ENCODE data around the gene CCDC14. TPM values are rescaled to one million over a fixed set of nuclear protein-coding genes. Genes with fewer than 3 reads are reported as not detected.

Gene CCDC14
- total RNA-seq, 1 experiment from 2014 or later, result 62.5 TPM

GRCh38 chr3:123883111-123883510 is 77.9 kb downstream of the CCDC14 start:
- H3K9me3 Mint-ChIP-seq, result peaks cover 2 to 8% of the 10 kb centered on the region in 2 experiments; a peak in 3 of 5 replicates
- peaks cover 0 to 4% (median 2%) of the 10 kb centered on the region in 3 experiments; a peak in 2 of 7 replicates for H3K36me3 Mint-ChIP-seq (ENCODE audit: insufficient read depth in 1 of 3, low read depth in 3 of 3)
- no peak overlapping the region for H3K9ac ChIP-seq (ENCODE audit: extremely low read depth, insufficient read length, low read length)
- H3K27ac ChIP-seq (ENCODE audit: insufficient read length, low read depth, low read length), result no peak overlapping the region
- TF ChIP-seq CTCF (conservative IDR thresholded peaks at IDR 0.05), result no peak
- no peak overlapping the region for H2BK20ac ChIP-seq (ENCODE audit: low read depth, low read length, poor library complexity, severe bottlenecking)
- no peak overlapping the region for H2BK120ac ChIP-seq (ENCODE audit: low read depth, low read length, poor library complexity, severe bottlenecking)
- no peak overlapping the region for H2AK5ac ChIP-seq (ENCODE audit: insufficient read length, low read length)
- H3K23me2 ChIP-seq (ENCODE audit: insufficient read length, low read depth, low read length, poor library complexity, severe bottlenecking), result peaks cover 13% of the 10 kb centered on the region
- no peak overlapping the region for H3K18ac ChIP-seq (ENCODE audit: insufficient read length, low read depth, low read length)
- WGBS (ENCODE audit: extremely low coverage, insufficient read length, low lambda C conversion rate), result no CpG with 5 or more reads among the region's 4 CpGs
- no peaks in the 10 kb centered on the region for H3K9me3 ChIP-seq (ENCODE audit: control insufficient read depth, low read depth, low read length)
- no peak for DNase-seq
- H3K4me1 Mint-ChIP-seq, result peaks cover 21 to 26% of the 10 kb centered on the region in 2 experiments
- no peak overlapping the region for H2BK12ac ChIP-seq (ENCODE audit: insufficient read length, low read depth, low read length)
- H4K5ac ChIP-seq (ENCODE audit: insufficient read length, low read depth, low read length), result no peak overlapping the region
- H4K8ac ChIP-seq (replicated peaks; ENCODE audit: insufficient read length, low read depth, low read length), result no peak overlapping the region
- no peak overlapping the region for H2BK15ac ChIP-seq (ENCODE audit: low read depth, low read length)
- no peak overlapping the region for H3K14ac ChIP-seq (ENCODE audit: insufficient read depth, low read length)
- H2AFZ ChIP-seq (ENCODE audit: low read length), result no peak overlapping the region
- H3K27me3 ChIP-seq (ENCODE audit: insufficient read depth, low read length), result peaks cover 4% of the 10 kb centered on the region; the same call in 1 of the 2 replicates
- H3K27ac Mint-ChIP-seq, result no peak overlapping the region
- no peak overlapping the region for H4K91ac ChIP-seq (ENCODE audit: insufficient read length, low read depth, low read length)
- no peak overlapping the region for H2BK5ac ChIP-seq (ENCODE audit: insufficient read length, low read length)
- H3K4me3 Mint-ChIP-seq, result peak overlapping the region; percentile 74 to 87
- no peaks in the 10 kb centered on the region for H4K20me1 ChIP-seq (ENCODE audit: control insufficient read depth, insufficient read depth, insufficient read length)
- H3K27me3 Mint-ChIP-seq (ENCODE audit: low read depth), result peaks cover 32% of the 10 kb centered on the region
- no peaks in the 10 kb centered on the region for H3K79me1 ChIP-seq (ENCODE audit: insufficient read depth, low read depth, low read length, poor library complexity, severe bottlenecking)
- no peak overlapping the region for H3K4ac ChIP-seq (ENCODE audit: low read depth, low read length)
- H3K4me1 ChIP-seq (ENCODE audit: insufficient read depth, low read length), result no peaks in the 10 kb centered on the region
- H3T11ph ChIP-seq (ENCODE audit: low read length), result no peak overlapping the region
- peak overlapping the region; percentile 65 for H3K4me2 ChIP-seq (ENCODE audit: insufficient read depth, insufficient read length, low read length)
- H3K56ac ChIP-seq (ENCODE audit: insufficient read length, low read depth, low read length), result no peak overlapping the region
- no peaks in the 10 kb centered on the region for H3K79me2 ChIP-seq (ENCODE audit: insufficient read depth, low read length)
- H3K23ac ChIP-seq (ENCODE audit: insufficient read length, low read depth, low read length), result no peak overlapping the region

All from H9 (cell line).